CD1c-positive myeloid dendritic cell (primary cell): Measurements from ENCODE around the gene GTPBP6.
"Not testable (repeated sequence)": the region's sequence is repeated elsewhere in the genome, so short reads cannot be mapped to it uniquely, and the experiment has no call there.

Experiments used
- DNase-seq: peaks from one replicate; pipeline ENCODE4 v3.0.0-alpha.2; 2016; ENCODE audit errors: extremely low spot score

Gene GTPBP6

DNA sequence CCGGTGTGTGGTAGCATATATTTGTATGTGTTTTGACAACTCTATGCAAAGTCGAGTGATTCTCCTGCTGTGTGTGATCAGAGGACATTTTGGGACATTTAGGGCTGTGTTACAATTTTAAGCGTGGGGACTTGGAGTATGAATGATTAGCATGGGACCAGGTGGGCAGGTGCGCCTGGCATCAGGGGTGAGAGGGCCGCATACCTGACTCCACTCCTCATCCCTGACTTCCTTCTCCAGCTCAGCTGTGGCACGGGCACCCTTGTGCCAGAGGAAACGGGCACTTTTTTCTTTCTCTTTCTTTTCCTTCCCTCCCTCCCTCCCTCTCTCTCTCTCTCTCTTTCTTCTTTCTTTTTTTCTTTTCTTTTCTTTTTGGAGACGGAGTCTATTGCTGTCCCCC lies 53.1 kb downstream of the GTPBP6 start:
- no peak for DNase-seq

DNA sequence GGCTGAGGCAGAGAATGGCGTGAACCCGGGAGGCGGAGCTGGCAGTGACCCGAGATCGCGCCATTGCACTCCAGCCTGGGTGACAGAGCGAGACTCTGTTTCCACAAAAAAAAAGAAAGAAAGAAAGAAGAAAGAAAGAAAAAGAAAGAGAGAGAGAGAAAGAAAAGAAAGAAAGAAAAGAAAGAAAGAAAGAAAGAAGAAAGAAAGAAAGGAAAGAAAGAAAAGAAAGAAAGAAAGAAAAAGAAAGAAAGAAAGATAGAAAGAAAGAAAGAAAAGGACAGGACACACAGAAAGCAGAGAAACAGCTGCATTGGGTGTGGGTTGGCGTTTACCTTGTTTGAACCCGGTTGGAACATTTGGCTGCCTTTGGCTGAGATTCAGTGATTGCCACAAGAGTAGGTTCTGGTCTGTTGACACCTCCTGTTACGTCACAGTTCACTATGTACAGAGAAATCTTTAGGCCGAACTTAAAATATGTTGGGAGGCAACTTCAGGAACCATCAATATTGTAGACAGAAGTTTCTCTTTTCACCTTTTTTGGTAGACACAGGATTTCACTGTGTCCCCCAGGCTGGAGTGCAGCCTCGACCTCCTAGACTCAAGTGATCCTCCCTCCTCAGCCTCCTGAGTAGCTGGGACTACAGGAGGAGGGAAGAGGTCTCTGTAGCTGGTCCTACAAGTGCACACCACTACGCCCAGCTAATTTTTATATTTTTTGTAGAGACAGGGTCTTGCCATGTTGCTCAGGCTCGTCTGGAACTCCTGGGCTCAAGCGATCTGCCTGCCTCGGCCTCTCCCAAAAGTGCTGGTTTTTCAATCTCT lies 53.8 kb downstream of the GTPBP6 start:
- no peak for DNase-seq

GRCh38 chrX:264006-264405 lies 54.6 kb downstream of the GTPBP6 start:
- DNase-seq = not testable (repeated sequence)

GRCh38 chrX:262381-262909 lies 56.2 kb downstream of the GTPBP6 start:
- no peak for DNase-seq

DNA sequence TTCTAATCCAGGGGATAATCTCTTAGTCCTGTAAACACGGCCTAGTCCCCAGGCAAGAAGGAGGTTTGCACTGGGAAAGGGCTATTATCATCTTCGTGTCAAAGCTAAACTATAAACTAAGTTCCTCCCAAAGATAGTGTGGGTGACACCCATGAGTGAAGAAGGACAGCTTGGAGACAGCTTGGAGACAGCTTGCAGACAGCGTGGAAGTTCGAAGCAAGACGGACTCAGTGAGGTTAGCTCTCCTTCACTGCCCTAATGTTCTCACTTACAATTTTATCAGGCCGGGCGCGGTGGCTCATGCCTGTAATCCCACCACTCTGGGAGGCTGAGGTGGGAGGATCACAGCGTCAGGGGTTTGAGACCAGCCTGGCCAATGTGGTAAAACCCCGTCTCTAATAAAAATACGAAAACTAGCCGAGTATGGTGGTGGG lies 56.7 kb downstream of the GTPBP6 start:
- DNase-seq = no peak

- no peak for DNase-seq
Observed at GRCh38 chrX:261167-261918, 57.3 kb downstream of the GTPBP6 start.

- no peak for DNase-seq
Observed at GRCh38 chrX:259692-260355, 58.8 kb downstream of the GTPBP6 start.

- DNase-seq = no peak
Observed at GRCh38 chrX:258291-259040, 60.1 kb downstream of the GTPBP6 start.

DNA sequence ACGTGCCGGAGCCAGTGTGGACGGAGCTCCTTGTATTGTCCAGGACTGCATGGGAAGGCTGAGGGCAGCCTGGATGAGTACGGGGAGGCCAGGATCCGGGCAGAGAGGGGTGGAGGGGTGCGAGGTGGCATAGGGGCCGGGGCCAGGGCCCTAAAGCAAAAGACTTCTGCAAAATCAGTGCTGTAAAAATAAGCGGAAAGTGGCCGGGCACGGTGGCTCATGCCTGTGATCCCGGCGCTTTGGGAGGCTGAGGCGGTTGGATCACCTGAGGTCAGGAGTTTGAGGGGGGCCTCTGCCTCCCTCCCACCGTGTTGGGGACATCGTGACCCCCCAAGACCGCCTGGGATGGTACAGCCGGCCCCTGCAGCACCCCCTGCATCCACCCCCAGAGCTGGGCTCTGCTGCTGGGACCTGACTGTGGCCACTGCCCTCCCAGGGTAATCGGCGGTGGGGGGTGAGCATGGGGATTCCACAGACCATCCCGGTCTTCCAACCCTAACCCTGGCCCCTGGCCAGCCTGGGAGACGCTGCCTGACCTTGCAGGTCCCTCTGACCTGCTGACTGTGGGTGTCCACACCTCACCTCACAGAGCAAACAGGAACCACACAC lies 60.8 kb downstream of the GTPBP6 start:
- DNase-seq = no peak

- not testable (repeated sequence) for DNase-seq
Observed at GRCh38 chrX:257054-257453, 61.5 kb downstream of the GTPBP6 start.

DNA sequence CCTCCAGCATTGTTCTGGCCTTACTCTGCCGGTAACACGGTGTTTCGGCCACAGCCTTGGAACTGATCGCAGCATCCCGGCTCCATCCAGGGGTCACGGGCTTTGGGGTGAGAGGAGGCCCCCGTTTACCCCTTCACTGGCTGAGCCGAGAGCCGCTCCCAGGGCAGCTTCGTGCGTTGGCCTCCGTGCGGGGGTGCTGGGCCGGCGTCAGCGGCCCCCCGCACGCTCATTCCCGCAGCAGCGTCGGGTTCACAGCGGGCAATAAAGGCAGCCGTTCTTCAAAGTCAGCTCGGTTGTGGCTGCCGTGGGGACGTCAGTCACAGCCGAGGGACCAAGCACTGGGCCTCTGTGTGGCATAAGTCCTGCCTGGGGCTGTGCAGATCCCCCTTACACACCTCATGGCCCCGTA lies 62.7 kb downstream of the GTPBP6 start:
- no peak for DNase-seq
